GM12878 (cell line): ENCODE measurements around the gene C17orf78. TPM values are rescaled to one million over a fixed set of nuclear protein-coding genes. Genes with fewer than 3 reads are reported as not detected.

Source experiments
- ATAC-seq: fragments of 200-7000 bp; cut with Tn5 transposase; 3 replicates; pipeline ENCODE4 v1.9.1; 2020; ENCODE audit warnings: mild to moderate bottlenecking, moderate library complexity
- BruUV-seq: library from RNA; stranded (reverse); fragments of 400-500 nt; replicated peaks from 2 replicates; lab custom pipeline; 2021; lab: Mats Ljungman, UMichigan
- CTCF ChIA-PET: fragments of 300-600 bp; sonication (Branson Sonifier 250); formaldehyde crosslinking; extraction: SDS; loops from one replicate; lab custom pipeline; 2021; ENCODE audit warnings: inconsistent platforms; lab: Yijun Ruan, JAX
- POLR2A ChIA-PET: fragments of 350-600 bp; formaldehyde crosslinking; extraction: SDS; loops from one replicate; lab custom pipeline; 2021; ENCODE audit warnings: inconsistent platforms; lab: Charles Lee
- RAD21 ChIA-PET: fragments of 300-600 bp; sonication (Branson Sonifier 250); formaldehyde crosslinking; loops from one replicate; lab custom pipeline; 2023; ENCODE audit warnings: antibody characterized with exemption; ENCODE audit not compliant: unreplicated experiment; lab: Charles Lee
- SMC1A ChIA-PET: fragments of 300-600 bp; sonication (Branson Sonifier 250); formaldehyde crosslinking; loops from one replicate; lab custom pipeline; 2023; ENCODE audit not compliant: unreplicated experiment, uncharacterized antibody; lab: Charles Lee
- DNase-seq: peaks from one replicate; pipeline ENCODE4 v3.0.0-alpha.2; 2011; ENCODE audit warnings: low read depth, low spot score
- FAIRE-seq: peaks from 3 replicates; lab custom pipeline; 2011; peaks lifted over from hg19 to GRCh38; lab: Jason Lieb, UNC
- H2AFZ ChIP-seq: 2 replicates; pipeline ENCODE4 v1.6.0; 2011; ENCODE audit warnings: low read depth, low read length, control low read depth; ENCODE audit not compliant: control insufficient read depth
- H3K27ac ChIP-seq: 2 replicates; pipeline ENCODE4 v1.5.1; 2011; ENCODE audit warnings: control low read depth; ENCODE audit not compliant: control insufficient read depth, insufficient read depth
- H3K27me3 ChIP-seq, 2 experiments: replicated peaks in 1 of 2; 2 replicates each; pipeline versions ENCODE4 v1.6.0 to v1.6.1; 2011; ENCODE audit warnings: low read length in 1 of 2; ENCODE audit not compliant: control insufficient read depth in 2 of 2, insufficient read depth in 2 of 2
- H3K36me3 ChIP-seq, 2 experiments: 2 replicates each; pipeline ENCODE4 v1.5.1; 2011; ENCODE audit warnings: low read length in 1 of 2; ENCODE audit not compliant: control insufficient read depth in 2 of 2, insufficient read depth in 2 of 2
- H3K4me1 ChIP-seq: 2 replicates; pipeline ENCODE4 v1.6.1; 2011; ENCODE audit warnings: mild to moderate bottlenecking, low read length, moderate library complexity, mixed read lengths; ENCODE audit not compliant: control insufficient read depth, insufficient read depth
- H3K4me2 ChIP-seq: 2 replicates; pipeline ENCODE4 v1.6.0; 2011; ENCODE audit warnings: control low read depth; ENCODE audit not compliant: control insufficient read depth, insufficient read depth
- H3K4me3 ChIP-seq: fragments of 200-600 bp; sonication (generic); 2 replicates; pipeline ENCODE4 v1.5.1; 2016
- H3K79me2 ChIP-seq: 2 replicates; pipeline ENCODE4 v1.6.0; 2011; ENCODE audit warnings: low read length; ENCODE audit not compliant: control insufficient read depth, insufficient read depth
- H3K9ac ChIP-seq: 2 replicates; pipeline ENCODE4 v1.8.0; 2011; ENCODE audit warnings: low read length, control low read depth, mixed read lengths; ENCODE audit not compliant: control insufficient read depth, insufficient read depth
- H3K9me3 ChIP-seq: replicated peaks from 3 replicates; pipeline ENCODE4 v1.5.1; 2011; ENCODE audit warnings: mild to moderate bottlenecking, low read length; ENCODE audit not compliant: control insufficient read depth, insufficient read depth
- H4K20me1 ChIP-seq: 2 replicates; pipeline ENCODE4 v1.6.0; 2011; ENCODE audit not compliant: control insufficient read depth, insufficient read depth
- CREB1 ChIP-seq: IDR thresholded peaks from 2 replicates; pipeline ENCODE4 v1.6.1; 2012; ENCODE audit warnings: low read depth, mild to moderate bottlenecking, inconsistent platforms
- DPF2 ChIP-seq: fragments of 450-650 bp; IDR thresholded peaks from 2 replicates; pipeline ENCODE4 v1.6.1; 2017; ENCODE audit warnings: mild to moderate bottlenecking
- IKZF2 ChIP-seq, 2 experiments: fragments of 450-650 bp; IDR thresholded peaks; 2 replicates each; pipeline ENCODE4 v1.6.1; 2017; ENCODE audit warnings: mild to moderate bottlenecking in 2 of 2, moderate library complexity in 2 of 2
- PRDM15 ChIP-seq: fragments of 450-650 bp; formaldehyde crosslinking; IDR thresholded peaks from 2 replicates; pipeline ENCODE4 v1.4.0; 2020; ENCODE audit warnings: mild to moderate bottlenecking, moderate library complexity
- REST ChIP-seq: IDR thresholded peaks from 2 replicates; pipeline ENCODE4 v1.6.1; 2012; ENCODE audit warnings: mild to moderate bottlenecking, low read depth, low read length
- SRF ChIP-seq, 2 experiments: IDR thresholded peaks; 2 replicates each; pipeline ENCODE4 v1.6.1; 2011; ENCODE audit warnings: low read depth in 2 of 2, low read length in 2 of 2, mild to moderate bottlenecking in 1 of 2, moderate library complexity in 1 of 2
- SUPT20H ChIP-seq: IDR thresholded peaks from 2 replicates; pipeline ENCODE4 v1.6.1; 2011; ENCODE audit warnings: low read depth, mild to moderate bottlenecking, low read length, moderate library complexity, borderline replicate concordance; ENCODE audit not compliant: control insufficient read depth
- YY1 ChIP-seq: IDR thresholded peaks from 2 replicates; pipeline ENCODE4 v1.6.1; 2011; ENCODE audit warnings: low read depth, mild to moderate bottlenecking, low read length
- ZNF687 ChIP-seq: fragments of 450-650 bp; IDR thresholded peaks from 2 replicates; pipeline ENCODE4 v1.6.1; 2017; ENCODE audit warnings: mild to moderate bottlenecking, moderate library complexity
- WGBS: methylation state at CpG from one replicate; pipeline ENCODE4 v1.1.6; 2016; ENCODE audit warnings: low lambda C conversion rate; ENCODE audit not compliant: insufficient replicate concordance, insufficient coverage; ENCODE audit errors: missing lambda C conversion rate; 5-methylcytosine and 5-hydroxymethylcytosine counted together
- in situ Hi-C: fragments of 300-500 bp; cut with MboI; formaldehyde crosslinking; loops from 9 replicates; pipeline ENCODE4 v1.14.3; 2018; ENCODE audit warnings: mixed read lengths
- intact Hi-C: fragments of 100-400 bp; cut with micrococcal nuclease; formaldehyde crosslinking; loops from one replicate; pipeline ENCODE4 v1.14.2; 2022; ENCODE audit not compliant: unreplicated experiment
- polyA plus RNA-seq, 11 experiments: library from polyadenylated mRNA; depleted of rRNA in 4 of 11; unstranded in 6 of 11; stranded (reverse) in 5 of 11; fragments of >200 nt; fragmentation: Nextera tagmentation in 4 of 11; fragmentation: Illumina TruSeq in 1 of 11; extraction: Ambion mirVana in 4 of 11; extraction: Trizol in 1 of 11; gene quantifications; 1 replicate in 1 of 11; 2 replicates in 10 of 11; pipeline versions ENCODE4 v1.2.1 to v1.2.3, GENCODE V29; 2011 to 2016; ENCODE audit warnings: inconsistent platforms in 2 of 11, missing spikeins in 2 of 11, low read depth in 1 of 11
- total RNA-seq, 4 experiments: library from RNA; depleted of rRNA in 3 of 4; stranded (reverse); fragments of >200 nt in 3 of 4; fragmentation: Illumina TruSeq in 1 of 4; extraction: Trizol in 1 of 4; gene quantifications; 2 replicates each; pipeline versions ENCODE4 v1.2.1 to v1.2.3, GENCODE V29; 2013 to 2021

The C17orf78 gene
- total and polyA plus RNA-seq, 10 of the 15 experiments (the other 5 are each of a cell fraction or from before 2014, with no cell fraction given): 0.10 TPM; not detected in 9

DNA sequence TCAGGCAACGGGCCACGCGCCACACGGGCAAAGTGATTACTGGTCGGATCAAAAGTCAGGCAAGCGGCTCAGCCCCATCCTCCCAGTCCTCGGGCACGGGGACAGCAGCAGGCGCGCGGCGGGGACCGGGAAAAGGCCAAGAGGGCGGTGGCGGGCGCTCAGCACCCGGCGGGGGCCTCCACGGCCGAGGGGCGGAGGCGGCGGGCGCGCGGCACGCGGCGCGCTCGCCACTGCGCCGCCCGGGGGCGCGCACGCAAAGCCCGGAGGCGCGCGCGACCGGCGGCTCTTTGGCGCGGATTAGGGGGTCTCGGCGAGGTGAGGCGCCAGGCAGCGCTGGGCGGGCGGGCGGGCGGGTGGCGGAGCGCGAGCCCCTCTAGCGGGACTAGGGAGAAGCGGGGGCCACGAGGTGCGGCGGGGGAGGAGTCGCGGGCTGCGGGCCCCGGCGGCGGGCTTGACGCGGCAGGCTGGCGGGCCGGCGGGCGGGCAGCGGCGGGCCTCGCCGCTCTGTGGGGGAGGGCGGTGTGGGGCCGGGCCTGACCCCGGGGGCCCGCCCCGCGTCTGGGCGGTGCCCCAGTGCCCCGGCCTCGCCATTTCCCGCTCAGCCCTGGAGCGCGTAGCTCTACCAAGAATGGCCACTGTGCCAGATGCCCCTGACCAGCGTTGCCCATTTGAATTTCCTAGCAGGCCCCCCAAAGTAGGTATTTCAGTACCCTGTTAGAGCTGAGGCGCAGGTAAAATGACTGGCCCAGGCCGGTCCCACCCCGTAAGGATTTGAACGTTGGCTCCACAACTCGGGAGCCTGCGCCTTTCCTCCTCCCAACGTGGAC, 31.1 kb downstream of the C17orf78 start, which contains the start of the genes ACACA and TADA2A:
Gene ACACA (minus strand): TSS at position 202 of the 827 bp plus-strand sequence. CDS start 537 bp downstream, outside the sequence.
Gene TADA2A (plus strand): TSS at position 252 of the 827 bp plus-strand sequence. CDS start 4,480 bp downstream, outside the sequence.
- Histone ChIP-seq H3K9ac (peak within 1 kb of the TSS; percentile 98), H3K9me3 (no peaks in the 10 kb centered on the region), H3K4me2 (peak within 1 kb of the TSS; percentile 98), H3K4me1 (peaks cover 21% of the 10 kb centered on the region), H3K27ac (peak within 1 kb of the TSS; percentile 95), H4K20me1 (no peaks in the 10 kb centered on the region), H3K27me3 (no peaks in the 10 kb centered on the region), H3K36me3 (peaks cover 0 to 3% of the 10 kb centered on the region in 2 experiments; a peak in 2 of 4 replicates), H3K4me3 (peak within 1 kb of the TSS; percentile 96), H2AFZ (peak within 1 kb of the TSS; percentile 95), H3K79me2 (peaks cover 39% of the 10 kb centered on the region)
- ChIA-PET POLR2A (interaction anchor here (0.6 to 2.5 kb wide), 9 partner anchors 15 to 806 kb away, joined by 3 to 8 read pairs (median 3); partner anchors contain the start of genes MRM1 and SYNRG), RAD21 (interaction anchor here (0.8 to 1.3 kb wide), 6 partner anchors 14 to 202 kb away, joined by 3 to 8 read pairs (median 4); partner anchors contain the start of gene SYNRG), CTCF (interaction anchor here (0.6 to 10.0 kb wide), 6 partner anchors 9 to 33 kb away, joined by 3 to 187 read pairs (median 4); partner anchors contain the start of gene C17orf78), SMC1A (interaction anchor here (1.1 to 1.3 kb wide), 3 partner anchors 31 to 84 kb away, joined by 3 to 4 read pairs (median 3); no protein-coding TSS in a partner anchor)
- WGBS: 1% methylated on average over 38 of the region's 98 CpGs
- in situ Hi-C loops (no loop called here), intact Hi-C loops (loop anchor here (5.0 kb wide), 2 partner anchors 50 to 85 kb away; no protein-coding TSS in a partner anchor)
- no TSS peak for BruUV-seq
- FAIRE-seq (no peak), DNase-seq (no peak), ATAC-seq (peak; percentile 95)
- TF ChIP-seq DPF2 (peak; percentile 33), CREB1 (peak; percentile 50), REST (no peak), SUPT20H (no peak), SRF (IDR thresholded peaks at IDR 0.05; ENCODE audit: low read depth in 2 of 2, low read length in 2 of 2) (0 out of 4 replicates have a peak, but pooled peaks of 1 of the 2 experiments have one; percentile 1), ZNF687 (peak; percentile 72; the same call in 1 of the 2 replicates), IKZF2 (IDR thresholded peaks at IDR 0.05) (0 out of 4 replicates have a peak, but pooled peaks of 1 of the 2 experiments have one; percentile 30), YY1 (peak; percentile 89), PRDM15 (CRISPR knock-in tag) (no peak)
